Astrocyte (in vitro differentiated cells and primary cell): ENCODE data around the gene ENOX1.

Experiments used
- CTCF ChIP-seq: IDR thresholded peaks from 2 replicates; pipeline ENCODE4 v1.5.1; 2011; ENCODE audit warnings: low read depth, mild to moderate bottlenecking, inconsistent platforms, low read length, moderate library complexity; ENCODE audit not compliant: insufficient read depth
- EZH2 ChIP-seq: IDR thresholded peaks from 2 replicates; pipeline ENCODE4 v1.6.1; 2012; ENCODE audit warnings: mild to moderate bottlenecking, low read length, inconsistent platforms; ENCODE audit not compliant: insufficient read depth

GRCh38 chr13:43431841-43432240 lies 354.9 kb downstream of the ENOX1 start:
- TF ChIP-seq CTCF (no peak), EZH2 (no peak)
